ENCODE measurements around the gene DTNB.

The DTNB gene

GRCh38 chr2:25714740-25715139 is 41.4 kb upstream of the DTNB start:
- Histone ChIP-seq H3K27ac (ENCODE audit: low read depth, low read length) (no peak overlapping the region), H3K9me2 (replicated peaks; ENCODE audit: insufficient read depth, low read length) (no peaks in the 10 kb centered on the region), H3K4me3 (ENCODE audit: insufficient read depth, low read length, poor library complexity, severe bottlenecking) (no peak overlapping the region), H3K9me3 (ENCODE audit: insufficient read depth, low read length) (no peaks in the 10 kb centered on the region), H3K4me2 (ENCODE audit: low read depth, low read length, poor library complexity, severe bottlenecking) (no peak overlapping the region), H2AFZ (ENCODE audit: low read depth, low read length, severe bottlenecking) (no peak overlapping the region), H3F3A (ENCODE audit: insufficient read depth) (no peaks in the 10 kb centered on the region), H3K9ac (ENCODE audit: low read length) (no peak overlapping the region), H3K79me2 (ENCODE audit: insufficient read depth, low read length) (no peaks in the 10 kb centered on the region), H4K20me1 (ENCODE audit: low read depth, low read length) (no peaks in the 10 kb centered on the region), H3K36me3 (ENCODE audit: low read length) (no peaks in the 10 kb centered on the region), H3K27me3 (ENCODE audit: low read length) (no peaks in the 10 kb centered on the region)
- TF ChIP-seq CTCF (IDR thresholded peaks at IDR 0.05; ENCODE audit: insufficient read depth, low read length, poor library complexity, severe bottlenecking) = no peak
- no peak for TF ChIP-seq EZH2phosphoT487 (conservative IDR thresholded peaks at IDR 0.05; ENCODE audit: low read length)

GRCh38 chr2:25712455-25712854 is 39.1 kb upstream of the DTNB start:
- no peak overlapping the region for H3K4me2 ChIP-seq (ENCODE audit: low read depth, low read length, poor library complexity, severe bottlenecking)
- TF ChIP-seq EZH2phosphoT487 (conservative IDR thresholded peaks at IDR 0.05; ENCODE audit: low read length) (no peak), CTCF (IDR thresholded peaks at IDR 0.05; ENCODE audit: insufficient read depth, low read length, poor library complexity, severe bottlenecking) (no peak)
- no peak overlapping the region for H3K9ac ChIP-seq (ENCODE audit: low read length)
- no peak overlapping the region for H2AFZ ChIP-seq (ENCODE audit: low read depth, low read length, severe bottlenecking)
- H3K36me3 ChIP-seq (ENCODE audit: low read length) = no peaks in the 10 kb centered on the region
- H4K20me1 ChIP-seq (ENCODE audit: low read depth, low read length) = no peaks in the 10 kb centered on the region
- no peaks in the 10 kb centered on the region for H3K9me2 ChIP-seq (replicated peaks; ENCODE audit: insufficient read depth, low read length)
- H3K27ac ChIP-seq (ENCODE audit: low read depth, low read length) = no peak overlapping the region
- H3K79me2 ChIP-seq (ENCODE audit: insufficient read depth, low read length) = no peaks in the 10 kb centered on the region
- no peaks in the 10 kb centered on the region for H3F3A ChIP-seq (ENCODE audit: insufficient read depth)
- no peaks in the 10 kb centered on the region for H3K27me3 ChIP-seq (ENCODE audit: low read length)
- no peak overlapping the region for H3K4me3 ChIP-seq (ENCODE audit: insufficient read depth, low read length, poor library complexity, severe bottlenecking)
- H3K9me3 ChIP-seq (ENCODE audit: insufficient read depth, low read length) = no peaks in the 10 kb centered on the region

- TF ChIP-seq EZH2phosphoT487 (conservative IDR thresholded peaks at IDR 0.05; ENCODE audit: low read length) (no peak), CTCF (IDR thresholded peaks at IDR 0.05; ENCODE audit: insufficient read depth, low read length, poor library complexity, severe bottlenecking) (no peak)
- Histone ChIP-seq H3K9ac (ENCODE audit: low read length) (no peak overlapping the region), H3K9me2 (replicated peaks; ENCODE audit: insufficient read depth, low read length) (no peaks in the 10 kb centered on the region), H3K9me3 (ENCODE audit: insufficient read depth, low read length) (no peaks in the 10 kb centered on the region), H3K27ac (ENCODE audit: low read depth, low read length) (no peak overlapping the region), H3K27me3 (ENCODE audit: low read length) (no peaks in the 10 kb centered on the region), H3K4me3 (ENCODE audit: insufficient read depth, low read length, poor library complexity, severe bottlenecking) (no peak overlapping the region), H2AFZ (ENCODE audit: low read depth, low read length, severe bottlenecking) (no peak overlapping the region), H4K20me1 (ENCODE audit: low read depth, low read length) (no peaks in the 10 kb centered on the region), H3K36me3 (ENCODE audit: low read length) (no peaks in the 10 kb centered on the region), H3F3A (ENCODE audit: insufficient read depth) (no peaks in the 10 kb centered on the region), H3K79me2 (ENCODE audit: insufficient read depth, low read length) (no peaks in the 10 kb centered on the region), H3K4me2 (ENCODE audit: low read depth, low read length, poor library complexity, severe bottlenecking) (no peak overlapping the region)
Measured at GRCh38 chr2:25711675-25712354, 38.4 kb upstream of the DTNB start.
